ENCODE measurements around the gene UBTD2.
"Not testable (repeated sequence)": the region's sequence is repeated elsewhere in the genome, so short reads cannot be mapped to it uniquely, and the experiment has no call there.

The UBTD2 gene

GRCh38 chr5:172291837-172292236, 8.3 kb upstream of the UBTD2 start:
- DNase-seq (ENCODE audit: low spot score): not testable (repeated sequence)

- no peak for DNase-seq (ENCODE audit: low spot score)
Measured at GRCh38 chr5:172288465-172288864, 4.9 kb upstream of the UBTD2 start.

GRCh38 chr5:172287140-172287539, 3.6 kb upstream of the UBTD2 start:
- not testable (repeated sequence) for DNase-seq (ENCODE audit: low spot score)

- DNase-seq (ENCODE audit: low spot score): no peak
Measured at GRCh38 chr5:172285226-172286143, 1.9 kb upstream of the UBTD2 start.

GRCh38 chr5:172284611-172284980, 1.0 kb upstream of the UBTD2 start:
- DNase-seq (ENCODE audit: low spot score): no peak

- DNase-seq (ENCODE audit: low spot score): peak; percentile 80
Measured at GRCh38 chr5:172283862-172284610, 472 bp upstream of the UBTD2 start.

GRCh38 chr5:172282272-172283019, 1.1 kb downstream of the UBTD2 start:
- no peak for DNase-seq (ENCODE audit: low spot score)

- DNase-seq (ENCODE audit: low spot score): no peak
Measured at GRCh38 chr5:172281346-172281745, 2.2 kb downstream of the UBTD2 start.

GRCh38 chr5:172280929-172281328, 2.6 kb downstream of the UBTD2 start:
- no peak for DNase-seq (ENCODE audit: low spot score)

GRCh38 chr5:172280317-172280716, 3.2 kb downstream of the UBTD2 start:
- DNase-seq (ENCODE audit: low spot score): no peak

GRCh38 chr5:172278356-172278755, 5.2 kb downstream of the UBTD2 start:
- DNase-seq (ENCODE audit: low spot score): no peak

GRCh38 chr5:172276214-172276613, 7.3 kb downstream of the UBTD2 start:
- no peak for DNase-seq (ENCODE audit: low spot score)

GRCh38 chr5:172274951-172275753, 8.4 kb downstream of the UBTD2 start:
- peak; percentile 78 for DNase-seq (ENCODE audit: low spot score)

- no peak for DNase-seq (ENCODE audit: low spot score)
Measured at GRCh38 chr5:172267943-172268342, 15.6 kb downstream of the UBTD2 start.

GRCh38 chr5:172266676-172267092, 16.9 kb downstream of the UBTD2 start:
- DNase-seq (ENCODE audit: low spot score): no peak

- no peak for DNase-seq (ENCODE audit: low spot score)
Measured at GRCh38 chr5:172266071-172266675, 17.4 kb downstream of the UBTD2 start.

- DNase-seq (ENCODE audit: low spot score): no peak
Measured at GRCh38 chr5:172264815-172265395, 18.7 kb downstream of the UBTD2 start.

- no peak for DNase-seq (ENCODE audit: low spot score)
Measured at GRCh38 chr5:172255444-172255843, 28.1 kb downstream of the UBTD2 start.

GRCh38 chr5:172252501-172252900, 31.1 kb downstream of the UBTD2 start:
- no peak for DNase-seq (ENCODE audit: low spot score)

- no peak for DNase-seq (ENCODE audit: low spot score)
Measured at GRCh38 chr5:172251419-172251818, 32.1 kb downstream of the UBTD2 start.

- DNase-seq (ENCODE audit: low spot score): no peak
Measured at GRCh38 chr5:172248637-172249036, 34.9 kb downstream of the UBTD2 start.

Measured in activated CD4-positive, alpha-beta T cell treated with anti-CD3 and anti-CD28 coated beads, Interleukin-2, Interleukin-4, amounts not matched to agents 100 ng/mL and 50 ng/mL, durations not matched to agents 16 hours and 8 hours (primary cell).